ENCODE measurements around the gene ELMO2.

DNA sequence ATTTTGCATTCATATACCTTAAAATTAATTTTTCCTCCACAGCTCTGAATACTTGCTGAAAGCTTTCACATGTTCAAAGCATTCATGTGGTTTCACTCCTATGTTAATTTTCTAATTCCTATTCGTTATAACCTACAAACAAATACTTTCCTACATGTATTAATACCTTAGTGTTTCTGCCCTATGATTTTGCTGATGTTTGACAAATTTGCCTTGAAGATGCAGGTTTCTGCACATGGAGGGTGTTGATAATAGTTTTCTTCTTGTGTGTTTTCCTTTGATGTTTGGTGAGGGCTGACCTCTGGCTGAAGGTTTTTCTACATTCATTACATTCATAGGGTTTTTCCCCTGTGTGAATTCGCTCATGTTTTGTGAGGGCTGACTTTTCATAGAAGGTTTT lies 49.3 kb upstream of the ELMO2 start:
- TF ChIP-seq, protein P1, sequence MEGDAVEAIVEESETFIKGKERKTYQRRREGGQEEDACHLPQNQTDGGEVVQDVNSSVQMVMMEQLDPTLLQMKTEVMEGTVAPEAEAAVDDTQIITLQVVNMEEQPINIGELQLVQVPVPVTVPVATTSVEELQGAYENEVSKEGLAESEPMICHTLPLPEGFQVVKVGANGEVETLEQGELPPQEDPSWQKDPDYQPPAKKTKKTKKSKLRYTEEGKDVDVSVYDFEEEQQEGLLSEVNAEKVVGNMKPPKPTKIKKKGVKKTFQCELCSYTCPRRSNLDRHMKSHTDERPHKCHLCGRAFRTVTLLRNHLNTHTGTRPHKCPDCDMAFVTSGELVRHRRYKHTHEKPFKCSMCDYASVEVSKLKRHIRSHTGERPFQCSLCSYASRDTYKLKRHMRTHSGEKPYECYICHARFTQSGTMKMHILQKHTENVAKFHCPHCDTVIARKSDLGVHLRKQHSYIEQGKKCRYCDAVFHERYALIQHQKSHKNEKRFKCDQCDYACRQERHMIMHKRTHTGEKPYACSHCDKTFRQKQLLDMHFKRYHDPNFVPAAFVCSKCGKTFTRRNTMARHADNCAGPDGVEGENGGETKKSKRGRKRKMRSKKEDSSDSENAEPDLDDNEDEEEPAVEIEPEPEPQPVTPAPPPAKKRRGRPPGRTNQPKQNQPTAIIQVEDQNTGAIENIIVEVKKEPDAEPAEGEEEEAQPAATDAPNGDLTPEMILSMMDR (IDR thresholded peaks at IDR 0.05; ENCODE audit: low read length): no peak
- no peak for TF ChIP-seq EZH2 (optimal IDR thresholded peaks at IDR 0.05; ENCODE audit: low read depth, low read length)
